Esophagus squamous epithelium (tissue), 5 donors: ENCODE results near the gene ANTKMT. TPM values are rescaled to one million over a fixed set of nuclear protein-coding genes. Genes with fewer than 3 reads are reported as not detected.

ENCODE experiments used
- DNase-seq: peaks from one replicate; lab custom pipeline; 2025; lab: John Stamatoyannopoulos, UW
- H3K27ac ChIP-seq, 4 donors: fragments of 200-600 bp; sonication (generic); one replicate each; pipeline ENCODE4 v1.5.1; 2016 to 2019; ENCODE audit warnings: mild to moderate bottlenecking in 1 of 4
- H3K27me3 ChIP-seq, 4 donors: fragments of 200-600 bp; sonication (generic); 1 replicate in 3 of 4; 2 replicates in 1 of 4; pipeline versions ENCODE4 v1.5.1 to v1.6.0; 2017 to 2021; ENCODE audit warnings: antibody characterized with exemption in 1 of 4
- H3K36me3 ChIP-seq, 3 donors: fragments of 200-600 bp; sonication (generic); one replicate each; pipeline ENCODE4 v1.5.1; 2016 to 2019
- H3K4me1 ChIP-seq, 3 donors: fragments of 200-600 bp; sonication (generic); one replicate each; pipeline ENCODE4 v1.5.1; 2017 to 2019
- H3K4me3 ChIP-seq, 4 donors: fragments of 200-600 bp; sonication (generic); 1 replicate in 3 of 4; 2 replicates in 1 of 4; pipeline ENCODE4 v1.5.1; 2016 to 2019; ENCODE audit warnings: mild to moderate bottlenecking in 2 of 4, moderate library complexity in 1 of 4
- H3K9me3 ChIP-seq, 3 donors: fragments of 200-600 bp; sonication (generic); one replicate each; pipeline ENCODE4 v1.5.1; 2016 to 2019
- POLR2A ChIP-seq, 4 donors: fragments of 450-650 bp; IDR thresholded peaks; one replicate each; pipeline ENCODE4 v1.6.1; 2017; ENCODE audit warnings: antibody characterized with exemption in 4 of 4, mild to moderate bottlenecking in 4 of 4, moderate library complexity in 3 of 4
- WGBS, 2 donors: methylation state at CpG; one replicate each; pipeline ENCODE4 v1.1.5; 2018; 5-methylcytosine and 5-hydroxymethylcytosine counted together
- intact Hi-C: fragments of 100-400 bp; cut with DNase I; formaldehyde crosslinking; loops from one replicate; pipeline ENCODE4 v1.15.0; 2022
- total RNA-seq, 4 donors: library from RNA; depleted of rRNA; stranded (reverse); fragments of >200 nt; gene quantifications; one replicate each; pipeline ENCODE4 v1.1.0, GENCODE V29; 2016
- TF ChIP-seq, protein P1 (sequence below), 6 experiments: fragments of 450-650 bp in 4 of 6; fragments of 200-600 bp in 2 of 6; sonication (generic) in 2 of 6; IDR thresholded peaks; one replicate each; pipeline ENCODE4 v1.5.1; 2016 to 2019; ENCODE audit warnings: antibody characterized with exemption in 6 of 6, mild to moderate bottlenecking in 4 of 6, moderate library complexity in 4 of 6
- donor health status: DM: yes; HTN: yes; CAD: no.

The ANTKMT gene
- total RNA-seq, 4 donors from 2014 or later: 11.6 to 29.1 (median 24.2) TPM

DNA sequence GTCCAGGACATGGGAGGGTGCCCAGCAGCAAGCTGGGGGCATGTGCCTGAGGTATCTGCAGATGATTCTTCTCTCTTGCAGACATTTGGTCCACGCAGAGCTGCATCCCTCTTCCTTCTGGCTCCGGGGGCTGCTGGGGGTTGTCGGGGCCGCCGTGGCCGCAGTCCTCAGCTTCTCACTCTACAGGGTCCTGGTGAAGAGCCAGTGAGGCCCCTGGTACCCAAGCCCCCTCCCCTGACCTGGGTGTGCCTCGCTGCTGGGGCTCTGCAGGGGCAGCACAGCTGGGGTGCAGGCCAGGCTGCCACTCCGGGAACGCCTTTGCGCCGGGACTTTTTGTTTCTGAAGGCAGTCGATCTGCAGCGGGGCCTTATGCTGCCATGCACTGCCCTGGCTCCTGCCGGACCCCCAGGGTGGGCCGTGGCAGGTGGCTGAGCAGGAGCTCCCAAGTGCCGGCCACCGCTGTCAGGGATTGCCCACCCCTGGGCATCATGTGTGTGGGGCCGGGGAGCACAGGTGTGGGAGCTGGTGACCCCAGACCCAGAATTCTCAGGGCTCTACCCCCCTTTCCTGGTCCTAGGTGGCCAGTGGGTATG, 47.5 kb upstream of the ANTKMT start:
- no peak for DNase-seq
- no peak overlapping the region for H3K27ac ChIP-seq
- H3K9me3 ChIP-seq: no peaks in the 10 kb centered on the region
- peaks cover 0 to 33% (median 0%) of the 10 kb centered on the region in 4 donors for H3K27me3 ChIP-seq
- no peak for TF ChIP-seq POLR2A (IDR thresholded peaks at IDR 0.05)
- intact Hi-C loops: no loop called here
- peaks cover 32 to 70% (median 40%) of the 10 kb centered on the region in 3 donors for H3K4me1 ChIP-seq
- 90% methylated on average over 4 of the region's 18 CpGs; no CpG with 5 or more reads in 1 of the 2 donors for WGBS, 2 donors
- H3K4me3 ChIP-seq: no peak overlapping the region
- H3K36me3 ChIP-seq: peaks cover 35 to 56% (median 36%) of the 10 kb centered on the region in 3 donors

DNA sequence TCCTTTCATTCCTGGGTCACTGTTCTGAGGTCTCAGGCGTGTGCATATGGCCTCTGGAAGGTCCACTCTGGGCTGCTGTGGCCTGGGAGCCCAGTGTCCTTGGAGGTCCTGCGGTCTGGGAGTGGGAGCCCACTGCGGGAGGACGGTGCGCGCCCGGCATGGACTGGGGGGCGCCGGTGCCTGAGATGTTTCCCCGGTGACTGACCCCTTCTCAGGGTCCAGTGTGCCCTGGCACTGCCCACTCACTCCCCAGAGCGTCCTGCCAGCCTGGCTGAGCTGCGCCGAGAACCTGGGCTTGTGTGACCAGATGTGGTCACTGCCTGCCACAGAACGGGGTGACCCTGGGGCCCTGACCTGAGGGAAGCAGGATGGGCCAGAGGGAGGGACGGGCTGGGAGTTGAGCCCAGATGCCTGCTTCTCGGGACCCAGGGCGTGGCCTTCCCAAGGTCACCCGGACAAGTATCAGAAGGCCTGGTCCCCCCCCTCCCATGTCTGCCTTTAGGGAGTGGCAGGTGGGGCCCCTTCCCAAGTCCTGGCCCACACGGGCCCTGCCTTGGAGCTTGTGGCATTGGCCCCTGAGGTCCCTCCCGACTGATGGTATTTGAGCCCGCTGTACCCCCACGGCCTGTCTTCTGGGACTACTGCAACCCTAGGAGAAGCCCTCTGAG, 46.6 kb upstream of the ANTKMT start:
- Histone ChIP-seq H3K27me3 (peaks cover 0 to 33% (median 0%) of the 10 kb centered on the region in 4 donors), H3K36me3 (peaks cover 35 to 52% (median 36%) of the 10 kb centered on the region in 3 donors), H3K9me3 (no peaks in the 10 kb centered on the region), H3K4me3 (no peak overlapping the region), H3K4me1 (peaks cover 26 to 70% (median 39%) of the 10 kb centered on the region in 3 donors), H3K27ac (no peak overlapping the region)
- DNase-seq: no peak
- 87 to 100% methylated on average over 1 to 3 of the region's 22 CpGs for WGBS, 2 donors
- intact Hi-C loops: no loop called here
- TF ChIP-seq POLR2A (IDR thresholded peaks at IDR 0.05): no peak
- TF ChIP-seq, protein P1, sequence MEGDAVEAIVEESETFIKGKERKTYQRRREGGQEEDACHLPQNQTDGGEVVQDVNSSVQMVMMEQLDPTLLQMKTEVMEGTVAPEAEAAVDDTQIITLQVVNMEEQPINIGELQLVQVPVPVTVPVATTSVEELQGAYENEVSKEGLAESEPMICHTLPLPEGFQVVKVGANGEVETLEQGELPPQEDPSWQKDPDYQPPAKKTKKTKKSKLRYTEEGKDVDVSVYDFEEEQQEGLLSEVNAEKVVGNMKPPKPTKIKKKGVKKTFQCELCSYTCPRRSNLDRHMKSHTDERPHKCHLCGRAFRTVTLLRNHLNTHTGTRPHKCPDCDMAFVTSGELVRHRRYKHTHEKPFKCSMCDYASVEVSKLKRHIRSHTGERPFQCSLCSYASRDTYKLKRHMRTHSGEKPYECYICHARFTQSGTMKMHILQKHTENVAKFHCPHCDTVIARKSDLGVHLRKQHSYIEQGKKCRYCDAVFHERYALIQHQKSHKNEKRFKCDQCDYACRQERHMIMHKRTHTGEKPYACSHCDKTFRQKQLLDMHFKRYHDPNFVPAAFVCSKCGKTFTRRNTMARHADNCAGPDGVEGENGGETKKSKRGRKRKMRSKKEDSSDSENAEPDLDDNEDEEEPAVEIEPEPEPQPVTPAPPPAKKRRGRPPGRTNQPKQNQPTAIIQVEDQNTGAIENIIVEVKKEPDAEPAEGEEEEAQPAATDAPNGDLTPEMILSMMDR (IDR thresholded peaks at IDR 0.05): no peak

DNA sequence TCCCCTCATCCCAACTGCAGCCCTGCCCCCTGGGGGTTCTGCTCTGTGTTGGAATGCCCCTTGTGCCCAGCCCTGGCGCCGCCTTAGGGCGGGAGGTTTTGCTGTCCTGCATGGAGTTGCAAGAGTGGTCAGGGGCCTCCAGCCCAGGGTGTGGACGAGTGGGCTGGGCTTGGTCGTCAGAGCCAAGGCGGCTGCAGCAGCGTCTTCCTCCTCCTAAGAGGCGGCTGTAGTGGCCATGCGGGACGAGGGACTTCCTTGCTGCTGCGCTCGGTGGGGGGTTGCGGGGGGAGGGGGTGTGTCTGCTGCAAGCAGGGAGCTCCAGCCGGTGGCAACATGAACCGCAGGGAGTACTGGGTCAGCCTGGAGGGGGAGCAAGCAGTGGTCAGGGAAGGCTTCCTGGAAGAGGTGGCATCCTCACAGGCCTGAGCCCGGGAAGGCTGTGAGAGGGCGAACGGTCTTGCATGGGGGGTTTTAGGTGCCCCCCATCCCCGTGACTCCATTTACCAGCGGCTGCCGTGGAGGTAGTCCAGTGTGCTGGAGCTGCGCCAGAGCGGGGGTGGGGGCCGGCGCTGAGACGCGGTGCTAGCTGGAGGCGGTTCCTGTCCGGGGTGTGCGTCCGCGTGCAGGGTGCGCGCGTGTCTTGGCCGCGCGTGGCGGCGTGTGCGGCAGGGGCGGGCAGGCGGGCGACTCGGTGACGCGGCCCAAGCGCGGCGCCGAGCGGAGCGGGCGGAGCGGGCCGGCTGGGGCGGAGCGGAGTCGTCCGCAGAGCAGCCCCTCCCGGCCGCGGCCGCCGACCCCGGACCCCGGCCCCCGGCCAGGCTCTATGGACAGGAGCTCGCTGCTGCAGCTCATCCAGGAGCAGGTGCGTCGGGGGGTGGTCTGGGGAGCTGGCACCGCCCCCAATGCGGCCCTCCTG, 45.7 kb upstream of the ANTKMT start, which contains the start of gene RHBDL1:
RHBDL1 (plus strand) TSS at position 704 of the 916 bp plus-strand sequence; CDS start at position 824, 120 bp downstream.
- 13 to 20% methylated on average over 3 to 5 of the region's 73 CpGs for WGBS, 2 donors
- Histone ChIP-seq H3K27ac (peak within 1 kb of the TSS in 3 of 4 donors; percentile 20 to 42 (median 34)), H3K36me3 (peaks cover 29 to 44% (median 32%) of the 10 kb centered on the region in 3 donors), H3K4me1 (peaks cover 28 to 66% (median 40%) of the 10 kb centered on the region in 3 donors), H3K4me3 (peak within 1 kb of the TSS in 3 of 4 donors; percentile 19 to 63 (median 40)), H3K9me3 (no peaks in the 10 kb centered on the region), H3K27me3 (peaks cover 0 to 33% (median 0%) of the 10 kb centered on the region in 4 donors)
- intact Hi-C loops: no loop called here
- TF ChIP-seq POLR2A (IDR thresholded peaks at IDR 0.05): no peak
- TF ChIP-seq, protein P1 (IDR thresholded peaks at IDR 0.05): no peak
- DNase-seq: no peak

DNA sequence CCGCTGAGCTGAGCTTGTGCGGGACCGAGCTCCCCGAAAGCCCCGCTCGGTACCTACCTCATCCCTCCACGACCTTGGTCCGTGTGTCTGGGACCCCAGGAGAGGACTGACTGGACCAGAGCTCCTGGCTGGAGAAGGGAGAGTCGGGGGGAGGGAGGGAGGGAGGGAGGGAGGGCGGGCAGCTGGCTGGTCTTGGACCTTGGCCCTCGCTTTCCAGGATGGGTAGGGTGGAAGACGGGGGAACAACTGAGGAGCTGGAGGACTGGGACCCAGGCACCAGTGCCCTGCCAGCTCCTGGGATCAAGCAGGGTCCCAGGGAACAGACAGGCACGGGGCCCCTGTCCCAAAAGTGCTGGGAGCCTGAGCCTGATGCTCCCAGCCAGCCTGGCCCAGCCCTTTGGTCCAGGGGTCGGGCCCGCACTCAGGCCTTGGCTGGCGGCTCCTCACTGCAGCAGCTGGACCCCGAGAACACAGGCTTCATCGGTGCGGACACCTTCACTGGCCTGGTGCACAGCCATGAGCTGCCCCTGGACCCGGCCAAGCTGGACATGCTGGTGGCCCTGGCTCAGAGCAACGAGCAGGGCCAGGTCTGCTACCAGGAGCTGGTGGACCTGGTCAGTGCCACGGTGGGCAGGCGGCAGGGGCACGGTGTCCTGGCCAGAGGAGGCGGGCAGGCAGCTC, 44.9 kb upstream of the ANTKMT start:
- Histone ChIP-seq H3K9me3 (no peaks in the 10 kb centered on the region), H3K4me1 (peaks cover 34 to 71% (median 42%) of the 10 kb centered on the region in 3 donors), H3K27me3 (peaks cover 0 to 33% (median 0%) of the 10 kb centered on the region in 4 donors), H3K36me3 (peaks cover 21 to 36% (median 24%) of the 10 kb centered on the region in 3 donors), H3K4me3 (peak overlapping the region in 3 of 4 donors; percentile 19 to 63 (median 40)), H3K27ac (peak overlapping the region in 3 of 4 donors; percentile 20 to 42 (median 34))
- no peak for TF ChIP-seq POLR2A (IDR thresholded peaks at IDR 0.05)
- TF ChIP-seq, protein P1 (IDR thresholded peaks at IDR 0.05): no peak
- 30 to 47% methylated on average over 2 to 3 of the region's 25 CpGs for WGBS, 2 donors
- DNase-seq: no peak
- intact Hi-C loops: no loop called here

DNA sequence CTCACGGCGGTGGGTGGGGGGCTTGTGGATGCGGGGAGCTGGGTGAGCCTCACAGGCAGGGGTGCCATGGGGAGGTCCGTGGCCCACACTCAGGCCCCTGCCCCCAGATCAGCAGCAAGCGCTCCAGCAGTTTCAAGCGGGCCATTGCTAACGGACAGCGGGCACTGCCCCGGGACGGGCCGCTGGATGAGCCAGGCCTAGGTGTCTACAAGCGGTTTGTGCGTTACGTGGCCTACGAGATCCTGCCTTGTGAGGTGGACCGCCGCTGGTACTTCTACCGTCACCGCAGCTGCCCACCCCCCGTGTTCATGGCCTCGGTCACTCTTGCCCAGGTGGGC, 44.4 kb upstream of the ANTKMT start:
- H3K36me3 ChIP-seq: peaks cover 19 to 34% (median 20%) of the 10 kb centered on the region in 3 donors
- no peak for DNase-seq
- H3K27me3 ChIP-seq: peaks cover 0 to 33% (median 0%) of the 10 kb centered on the region in 4 donors
- H3K4me1 ChIP-seq: peaks cover 40 to 76% (median 47%) of the 10 kb centered on the region in 3 donors
- intact Hi-C loops: no loop called here
- H3K9me3 ChIP-seq: no peaks in the 10 kb centered on the region
- TF ChIP-seq POLR2A (IDR thresholded peaks at IDR 0.05): no peak
- WGBS, 2 donors: 56 to 70% methylated on average over 2 to 3 of the region's 21 CpGs
- H3K4me3 ChIP-seq: peak overlapping the region in 1 of 4 donors; percentile 45
- peak overlapping the region; percentile 6 to 52 (median 31) for H3K27ac ChIP-seq
